SH-SY5Y (cell line): Measurements from ENCODE around the gene ELOVL7.

Experiments used
- GATA2 ChIP-seq: IDR thresholded peaks from 2 replicates; pipeline ENCODE4 v1.6.1; 2011; ENCODE audit warnings: mild to moderate bottlenecking, low read depth, low read length
- GATA3 ChIP-seq: IDR thresholded peaks from 2 replicates; pipeline ENCODE4 v1.6.1; 2011; ENCODE audit warnings: low read depth, mild to moderate bottlenecking, low read length, moderate library complexity

DNA sequence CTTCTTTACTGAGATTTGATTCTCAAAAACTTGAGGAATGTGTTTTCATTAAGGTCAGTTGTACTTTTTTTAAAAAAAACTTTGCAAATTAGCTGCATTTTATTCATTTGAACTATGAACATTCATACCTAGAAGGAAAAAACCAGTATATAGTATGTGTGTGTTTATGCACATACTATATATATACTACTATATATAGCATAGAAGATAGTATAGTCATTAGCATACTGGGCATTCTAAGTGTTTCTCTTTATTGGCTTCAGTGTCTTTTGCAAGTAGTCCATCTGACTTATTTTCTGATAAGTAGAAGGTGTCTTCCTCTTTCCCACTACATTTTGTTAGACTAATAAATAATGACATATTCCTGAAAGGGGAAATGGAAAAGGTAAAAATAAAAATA, 33.0 kb downstream of the ELOVL7 start:
- TF ChIP-seq GATA3 (no peak), GATA2 (no peak)
